Small intestine (tissue), 7 donors: Measurements from ENCODE around the gene ARHGAP8. TPM values are rescaled to one million over a fixed set of nuclear protein-coding genes. Genes with fewer than 3 reads are reported as not detected.

Experiments used
- DNase-seq, 2 donors: peaks; one replicate each; pipeline versions ENCODE4 v3.0.0 to v3.0.0-alpha.2; 2013
- FAIRE-seq: peaks from 2 replicates; lab custom pipeline; 2012; peaks lifted over from hg19 to GRCh38; lab: Jason Lieb, UNC
- H3K27ac ChIP-seq, 3 donors: one replicate each; pipeline ENCODE4 v1.5.1; 2013; ENCODE audit warnings: low read length in 2 of 3, mild to moderate bottlenecking in 2 of 3, control low read depth in 1 of 3, inconsistent platforms in 1 of 3, low read depth in 1 of 3, moderate library complexity in 1 of 3
- H3K27me3 ChIP-seq, 3 donors: one replicate each; pipeline ENCODE4 v1.6.1; 2013; ENCODE audit warnings: low read length in 3 of 3, inconsistent platforms in 1 of 3; ENCODE audit not compliant: control insufficient read depth in 3 of 3, insufficient read depth in 3 of 3
- H3K36me3 ChIP-seq, 3 donors: one replicate each; pipeline ENCODE4 v1.6.1; 2013; ENCODE audit warnings: low read length in 3 of 3, inconsistent platforms in 1 of 3, low read depth in 1 of 3, mild to moderate bottlenecking in 1 of 3, moderate library complexity in 1 of 3; ENCODE audit not compliant: control insufficient read depth in 3 of 3, insufficient read depth in 2 of 3
- H3K4me1 ChIP-seq, 3 donors: one replicate each; pipeline ENCODE4 v1.6.1; 2013; ENCODE audit warnings: low read length in 2 of 3, inconsistent platforms in 1 of 3, low read depth in 1 of 3, mild to moderate bottlenecking in 1 of 3, moderate library complexity in 1 of 3; ENCODE audit not compliant: control insufficient read depth in 3 of 3, insufficient read depth in 2 of 3
- H3K4me3 ChIP-seq, 3 donors: one replicate each; pipeline ENCODE4 v1.5.1; 2013; ENCODE audit warnings: low read length in 3 of 3, control low read depth in 1 of 3, inconsistent platforms in 1 of 3, low read depth in 1 of 3, mild to moderate bottlenecking in 1 of 3, moderate library complexity in 1 of 3
- H3K9me3 ChIP-seq, 2 donors: one replicate each; pipeline ENCODE4 v1.6.1; 2013; ENCODE audit warnings: low read depth in 1 of 2, low read length in 1 of 2; ENCODE audit not compliant: control insufficient read depth in 2 of 2, insufficient read depth in 1 of 2
- WGBS, 3 donors: extraction: QIAGEN DNeasy Blood & Tissue Kit; methylation state at CpG; one replicate each; pipeline ENCODE4 v1.1.7; 2013; 5-methylcytosine and 5-hydroxymethylcytosine counted together
- polyA plus RNA-seq, 4 donors: library from polyadenylated mRNA; stranded (reverse) in 3 of 4; unstranded in 1 of 4; fragments of 200-250 nt in 3 of 4; fragments of 120-200 nt in 1 of 4; gene quantifications; one replicate each; pipeline versions ENCODE4 v1.2.1 to v1.2.3, GENCODE V29; 2013
- donor health status: healthy with polysubstance abuse.
- donor health status: control.
- donor health status: control.
- donor health status: Bipolar disorder and iron deficiency.
- donor health status: healthy.

The ARHGAP8 gene
- polyA plus RNA-seq, 4 donors, result 1.6 to 20.3 (median 9.3) TPM

- H3K9me3 ChIP-seq, result no peaks in the 10 kb centered on the region
- H3K4me1 ChIP-seq, result peaks cover 0 to 11% (median 0%) of the 10 kb centered on the region in 3 donors
- FAIRE-seq, result no peak
- H3K27ac ChIP-seq, result peak overlapping the region in 1 of 3 donors; percentile 21
- H3K27me3 ChIP-seq, result no peaks in the 10 kb centered on the region
- DNase-seq, result peak; percentile 68 to 88
- WGBS, 3 donors, result 47 to 69% (median 67%) methylated on average over 13 of the region's 13 CpGs
- peaks cover 0 to 60% (median 7%) of the 10 kb centered on the region in 3 donors for H3K36me3 ChIP-seq
- H3K4me3 ChIP-seq, result no peak overlapping the region
Observed at GRCh38 chr22:44719586-44720368, 32.6 kb upstream of the ARHGAP8 start.

- Histone ChIP-seq H3K4me1 (peaks cover 0 to 15% (median 0%) of the 10 kb centered on the region in 3 donors), H3K4me3 (no peak overlapping the region), H3K9me3 (no peaks in the 10 kb centered on the region), H3K27ac (no peak overlapping the region), H3K27me3 (no peaks in the 10 kb centered on the region), H3K36me3 (peaks cover 0 to 60% (median 4%) of the 10 kb centered on the region in 3 donors)
- 83 to 95% (median 94%) methylated on average over 7 of the region's 7 CpGs for WGBS, 3 donors
- FAIRE-seq, result no peak
- DNase-seq, result no peak
Observed at GRCh38 chr22:44721213-44721612, 31.2 kb upstream of the ARHGAP8 start.

GRCh38 chr22:44722611-44723010 is 29.8 kb upstream of the ARHGAP8 start:
- Histone ChIP-seq H3K9me3 (no peaks in the 10 kb centered on the region), H3K4me3 (no peak overlapping the region), H3K36me3 (peaks cover 0 to 68% (median under 1%) of the 10 kb centered on the region in 3 donors), H3K27ac (no peak overlapping the region), H3K4me1 (peaks cover 0 to 15% (median 0%) of the 10 kb centered on the region in 3 donors), H3K27me3 (no peaks in the 10 kb centered on the region)
- FAIRE-seq, result no peak
- 66 to 71% (median 67%) methylated on average over 2 of the region's 2 CpGs for WGBS, 3 donors
- no peak for DNase-seq

- Histone ChIP-seq H3K9me3 (no peaks in the 10 kb centered on the region), H3K36me3 (peaks cover 0 to 78% (median 0%) of the 10 kb centered on the region in 3 donors), H3K4me3 (no peak overlapping the region), H3K27ac (no peak overlapping the region), H3K4me1 (peaks cover 0 to 26% (median 0%) of the 10 kb centered on the region in 3 donors), H3K27me3 (no peaks in the 10 kb centered on the region)
- DNase-seq (peak; percentile 47 to 52), FAIRE-seq (no peak)
- 91 to 98% (median 93%) methylated on average over 2 of the region's 2 CpGs for WGBS, 3 donors
Observed at GRCh38 chr22:44723801-44724200, 28.6 kb upstream of the ARHGAP8 start.

- DNase-seq, result no peak
- H3K27ac ChIP-seq, result no peak overlapping the region
- FAIRE-seq, result no peak
- peaks cover 0 to 81% (median 2%) of the 10 kb centered on the region in 3 donors for H3K36me3 ChIP-seq
- H3K4me3 ChIP-seq, result no peak overlapping the region
- no peaks in the 10 kb centered on the region for H3K9me3 ChIP-seq
- H3K4me1 ChIP-seq, result peaks cover 0 to 30% (median 0%) of the 10 kb centered on the region in 3 donors
- H3K27me3 ChIP-seq, result no peaks in the 10 kb centered on the region
- WGBS, 3 donors, result 90 to 96% (median 93%) methylated on average over 6 of the region's 6 CpGs
Observed at GRCh38 chr22:44724416-44724815, 28.0 kb upstream of the ARHGAP8 start.

GRCh38 chr22:44724859-44725258 is 27.5 kb upstream of the ARHGAP8 start:
- Histone ChIP-seq H3K9me3 (no peaks in the 10 kb centered on the region), H3K27ac (no peak overlapping the region), H3K27me3 (no peaks in the 10 kb centered on the region), H3K4me1 (peaks cover 0 to 28% (median 0%) of the 10 kb centered on the region in 3 donors), H3K4me3 (no peak overlapping the region), H3K36me3 (peaks cover 0 to 81% (median 3%) of the 10 kb centered on the region in 3 donors)
- 82 to 91% (median 91%) methylated on average over 8 of the region's 8 CpGs for WGBS, 3 donors
- FAIRE-seq (no peak), DNase-seq (no peak)

GRCh38 chr22:44726439-44726838 is 25.9 kb upstream of the ARHGAP8 start:
- no peak overlapping the region for H3K4me3 ChIP-seq
- FAIRE-seq (no peak), DNase-seq (no peak)
- no peak overlapping the region for H3K27ac ChIP-seq
- no peaks in the 10 kb centered on the region for H3K27me3 ChIP-seq
- peaks cover 0 to 29% (median 0%) of the 10 kb centered on the region in 3 donors for H3K4me1 ChIP-seq
- WGBS, 3 donors, result 92 to 95% (median 93%) methylated on average over 11 of the region's 11 CpGs
- no peaks in the 10 kb centered on the region for H3K9me3 ChIP-seq
- peaks cover 0 to 82% (median 3%) of the 10 kb centered on the region in 3 donors for H3K36me3 ChIP-seq

- H3K36me3 ChIP-seq, result peaks cover 0 to 82% (median 3%) of the 10 kb centered on the region in 3 donors
- no peak for FAIRE-seq
Observed at GRCh38 chr22:44727148-44727547, 25.2 kb upstream of the ARHGAP8 start.

More at GRCh38 chr22:44727148-44727547, 25.2 kb upstream of the ARHGAP8 start:
- WGBS, 3 donors, result 93 to 94% (median 94%) methylated on average over 21 of the region's 21 CpGs
- Histone ChIP-seq H3K4me3 (no peak overlapping the region), H3K27me3 (no peaks in the 10 kb centered on the region), H3K9me3 (no peaks in the 10 kb centered on the region), H3K27ac (no peak overlapping the region), H3K4me1 (peaks cover 0 to 29% (median 0%) of the 10 kb centered on the region in 3 donors)
- DNase-seq, result no peak
